ENCODE data around the gene SAFB2. TPM values are rescaled to one million over a fixed set of nuclear protein-coding genes. Genes with fewer than 3 reads are reported as not detected.

The SAFB2 gene
- total and polyA plus RNA-seq, 10 of the 15 experiments (the other 5 are each of a cell fraction or from before 2014, with no cell fraction given): 4.5 to 89.2 (median 42.9) TPM

- DNase-seq (ENCODE audit: low read depth, low spot score): no peak
- ChIA-PET RAD21 (ENCODE audit: unreplicated experiment) (interaction anchor here (3.7 kb wide), 1 partner anchor 65 kb away, joined by 12 read pairs; no protein-coding TSS in a partner anchor), SMC1A (ENCODE audit: uncharacterized antibody, unreplicated experiment) (interaction anchor here (0.7 to 1.2 kb wide), 5 partner anchors 34 to 97 kb away, joined by 3 to 4 read pairs (median 3); no protein-coding TSS in a partner anchor), CTCF (interaction anchor here (3.1 to 4.7 kb wide), 2 partner anchors 65 to 68 kb away, joined by 15 to 35 read pairs; partner anchors contain the start of gene RPL36), POLR2A (interaction anchor here (0.8 to 3.5 kb wide), 7 partner anchors 10 to 98 kb away, joined by 3 to 11 read pairs (median 4); partner anchors contain the start of genes CATSPERD, LONP1 and RPL36)
- in situ Hi-C loops (cut with MboI) (no loop called here), intact Hi-C loops (cut with micrococcal nuclease; ENCODE audit: unreplicated experiment) (loop anchor here (5.0 kb wide), 1 partner anchor 65 kb away; no protein-coding TSS in a partner anchor)
- H3K4me2 ChIP-seq (ENCODE audit: control insufficient read depth, insufficient read depth): peak overlapping the region; percentile 71
- H3K79me2 ChIP-seq (ENCODE audit: control insufficient read depth, insufficient read depth, low read length): peaks cover 96% of the 10 kb centered on the region
- peak overlapping the region; percentile 88 for H2AFZ ChIP-seq (ENCODE audit: control insufficient read depth, low read depth, low read length)
- ATAC-seq: peak; percentile 4; the same call in 1 of the 3 replicates
- no peaks in the 10 kb centered on the region for H3K27me3 ChIP-seq (replicated peaks in 1 of 2; ENCODE audit: control insufficient read depth in 2 of 2, insufficient read depth in 2 of 2, low read length in 1 of 2)
- H3K4me3 ChIP-seq: peak overlapping the region; percentile 97
- WGBS (ENCODE audit: insufficient coverage, insufficient replicate concordance, low lambda C conversion rate, missing lambda C conversion rate): 0% methylated on average over 20 of the region's 35 CpGs
- H4K20me1 ChIP-seq (ENCODE audit: control insufficient read depth, insufficient read depth): peaks cover 11% of the 10 kb centered on the region
- FAIRE-seq: no peak
- TF ChIP-seq GABPA (IDR thresholded peaks at IDR 0.05; ENCODE audit: low read depth): no peak
- 0 out of 2 replicates have a peak, but pooled peaks have one; percentile 64 for TF ChIP-seq GATAD2B (conservative IDR thresholded peaks at IDR 0.05; ENCODE audit: low read depth)
- TF ChIP-seq TCF3 (IDR thresholded peaks at IDR 0.05; ENCODE audit: borderline replicate concordance, insufficient read depth, low read depth, low read length): no peak
- TF ChIP-seq CHD1 (IDR thresholded peaks at IDR 0.05; ENCODE audit: low read depth, low read length): 0 out of 2 replicates have a peak, but pooled peaks have one; percentile 15
- TF ChIP-seq ZSCAN29 (IDR thresholded peaks at IDR 0.05): 0 out of 2 replicates have a peak, but pooled peaks have one; percentile 13
- TF ChIP-seq SPI1 (IDR thresholded peaks at IDR 0.05; ENCODE audit: borderline replicate concordance, insufficient read depth, low read depth, low read length): no peak
- 0 out of 2 replicates have a peak, but pooled peaks have one; percentile 60 for TF ChIP-seq RCOR1 (conservative IDR thresholded peaks at IDR 0.05; ENCODE audit: low read depth, low read length)
- TF ChIP-seq ZNF217 (IDR thresholded peaks at IDR 0.05): peak; percentile 65; the same call in 1 of the 2 replicates
- TF ChIP-seq RAD51 (IDR thresholded peaks at IDR 0.05): no peak
- TF ChIP-seq NBN (IDR thresholded peaks at IDR 0.05): 0 out of 2 replicates have a peak, but pooled peaks have one; percentile 0
- peak; percentile 78; the same call in 1 of the 2 replicates for TF ChIP-seq SMARCA5 (IDR thresholded peaks at IDR 0.05)
- H3K9me3 ChIP-seq (replicated peaks; ENCODE audit: control insufficient read depth, insufficient read depth, low read length): no peaks in the 10 kb centered on the region
- H3K27ac ChIP-seq (ENCODE audit: control insufficient read depth, insufficient read depth): peak overlapping the region; percentile 83
- no TSS peak for BruUV-seq (replicated peaks)
- H3K9ac ChIP-seq (ENCODE audit: control insufficient read depth, insufficient read depth, low read length): peak overlapping the region; percentile 92
- peaks cover 10% of the 10 kb centered on the region for H3K4me1 ChIP-seq (ENCODE audit: control insufficient read depth, insufficient read depth, low read length)
- peaks cover 3 to 33% of the 10 kb centered on the region in 2 experiments for H3K36me3 ChIP-seq (ENCODE audit: control insufficient read depth in 2 of 2, insufficient read depth in 2 of 2, low read length in 1 of 2)
Observed at GRCh38 chr19:5621945-5622464, 571 bp downstream of the SAFB2 start.
